ENCODE data around the gene PRAMEF10. TPM values are rescaled to one million over a fixed set of nuclear protein-coding genes. Genes with fewer than 3 reads are reported as not detected.
"Not testable (repeated sequence)": the region's sequence is repeated elsewhere in the genome, so short reads cannot be mapped to it uniquely, and the experiment has no call there.

The PRAMEF10 gene
- polyA plus RNA-seq (ENCODE audit: insufficient read length in 4 of 4), result not detected

GRCh38 chr1:12898170-12898569, at the start of gene PRAMEF10:
TSS of gene PRAMEF10 (minus strand) at chr1:12898270. CDS start at chr1:12895847, 2,423 bp downstream.
- DNase-seq (ENCODE audit: low read depth in 4 of 4, low spot score in 3 of 4), result not testable (repeated sequence)

GRCh38 chr1:12947480-12947879, 49.4 kb upstream of the PRAMEF10 start, which contains the start of gene PRAMEF6:
TSS of gene PRAMEF6 (minus strand) at chr1:12947580. CDS start at chr1:12942518, 5,062 bp downstream.
- not testable (repeated sequence) for DNase-seq (ENCODE audit: low read depth in 4 of 4, low spot score in 3 of 4)

GRCh38 chr1:12924368-12924767, 26.3 kb upstream of the PRAMEF10 start:
- DNase-seq (ENCODE audit: low read depth in 4 of 4, low spot score in 3 of 4), result not testable (repeated sequence)

- DNase-seq (ENCODE audit: low read depth in 4 of 4, low spot score in 3 of 4), result not testable (repeated sequence)
These were observed 23.7 kb upstream of the PRAMEF10 start for GRCh38 chr1:12921749-12922148.

GRCh38 chr1:12916310-12916709, 18.2 kb upstream of the PRAMEF10 start, which contains the start of gene PRAMEF7:
TSS of gene PRAMEF7 (plus strand) at chr1:12916610. CDS start at chr1:12917693, 1,083 bp downstream.
- not testable (repeated sequence) for DNase-seq (ENCODE audit: low read depth in 4 of 4, low spot score in 3 of 4)

- not testable (repeated sequence) for DNase-seq (ENCODE audit: low read depth in 4 of 4, low spot score in 3 of 4)
These were observed 5.9 kb upstream of the PRAMEF10 start for GRCh38 chr1:12903793-12904572.

- not testable (repeated sequence) for DNase-seq (ENCODE audit: low read depth in 4 of 4, low spot score in 3 of 4)
These were observed 1.1 kb upstream of the PRAMEF10 start for GRCh38 chr1:12899186-12899585.

- not testable (repeated sequence) for DNase-seq (ENCODE audit: low read depth in 4 of 4, low spot score in 3 of 4)
These were observed 12.0 kb downstream of the PRAMEF10 start, which contains the start of gene PRAMEF4 for GRCh38 chr1:12886101-12886500. TSS of gene PRAMEF4 (minus strand) at chr1:12886201. CDS start at chr1:12883394, 2,807 bp downstream.

- DNase-seq (ENCODE audit: low read depth in 4 of 4, low spot score in 3 of 4), result not testable (repeated sequence)
These were observed 19.6 kb downstream of the PRAMEF10 start for GRCh38 chr1:12878453-12878852.

GRCh38 chr1:12863131-12863880, 34.8 kb downstream of the PRAMEF10 start:
- DNase-seq (ENCODE audit: low read depth in 4 of 4, low spot score in 3 of 4), result not testable (repeated sequence)

GRCh38 chr1:12856786-12857185, 41.3 kb downstream of the PRAMEF10 start, which contains the start of gene PRAMEF2:
TSS of gene PRAMEF2 (plus strand) at chr1:12857086. CDS start at chr1:12859010, 1,924 bp downstream.
- DNase-seq (ENCODE audit: low read depth in 4 of 4, low spot score in 3 of 4), result not testable (repeated sequence)

GRCh38 chr1:12851779-12852178, 46.3 kb downstream of the PRAMEF10 start:
- DNase-seq (ENCODE audit: low read depth in 4 of 4, low spot score in 3 of 4), result no peak

GRCh38 chr1:12848620-12849019, 49.5 kb downstream of the PRAMEF10 start, which contains the start of gene HNRNPCL1:
TSS of gene HNRNPCL1 (minus strand) at chr1:12848720. CDS start at chr1:12848289, 431 bp downstream.
- not testable (repeated sequence) for DNase-seq (ENCODE audit: low read depth in 4 of 4, low spot score in 3 of 4)

Other genes with a start within 250 kb of the PRAMEF10 start
- gene AADACL3, start 182.2 kb downstream of the PRAMEF10 start, polyA plus RNA-seq (ENCODE audit: insufficient read length in 4 of 4), result not detected
- gene CFAP107, start 152.1 kb downstream of the PRAMEF10 start, polyA plus RNA-seq (ENCODE audit: insufficient read length in 4 of 4), result 1 to 10 TPM in 1 of 4 donors, under 1 TPM in 3; 0.89 to 1.0 (median 0.95) TPM
- gene PRAMEF12, start 124.5 kb downstream of the PRAMEF10 start, polyA plus RNA-seq (ENCODE audit: insufficient read length in 4 of 4), result not detected
- gene PRAMEF1, start 106.9 kb downstream of the PRAMEF10 start, polyA plus RNA-seq (ENCODE audit: insufficient read length in 4 of 4), result not detected
- not detected for gene PRAMEF11, start 66.9 kb downstream of the PRAMEF10 start, polyA plus RNA-seq (ENCODE audit: insufficient read length in 4 of 4)
- under 1 TPM in 3 of 4 donors, not detected in 1; 0.24 to 0.40 (median 0.31) TPM for gene HNRNPCL1, start 49.5 kb downstream of the PRAMEF10 start, polyA plus RNA-seq (ENCODE audit: insufficient read length in 4 of 4)
- not detected for gene PRAMEF2, start 41.2 kb downstream of the PRAMEF10 start, polyA plus RNA-seq (ENCODE audit: insufficient read length in 4 of 4)
- not detected for gene PRAMEF4, start 12.1 kb downstream of the PRAMEF10 start, polyA plus RNA-seq (ENCODE audit: insufficient read length in 4 of 4)
- not detected for gene PRAMEF7, start 18.3 kb upstream of the PRAMEF10 start, polyA plus RNA-seq (ENCODE audit: insufficient read length in 4 of 4)
- gene PRAMEF6, start 49.3 kb upstream of the PRAMEF10 start, polyA plus RNA-seq (ENCODE audit: insufficient read length in 4 of 4), result not detected
- gene PRAMEF27, start 158.3 kb upstream of the PRAMEF10 start, polyA plus RNA-seq (ENCODE audit: insufficient read length in 4 of 4), result not detected
- not detected for gene HNRNPCL3, start 162.5 kb upstream of the PRAMEF10 start, polyA plus RNA-seq (ENCODE audit: insufficient read length in 4 of 4)
- not detected for gene PRAMEF25, start 172.5 kb upstream of the PRAMEF10 start, polyA plus RNA-seq (ENCODE audit: insufficient read length in 4 of 4)
- under 1 TPM in 2 of 4 donors, not detected in 2; 0.27 to 0.28 TPM for gene HNRNPCL2, start 218.6 kb upstream of the PRAMEF10 start, polyA plus RNA-seq (ENCODE audit: insufficient read length in 4 of 4)

All from right renal pelvis (tissue), 4 donors.